HG02610 (cell line): Measurements from ENCODE around the gene PCED1A.
A peak's percentile ranks its signal among the peaks of the same experiment; 100 is the strongest.

ENCODE experiments used
- ATAC-seq: cut with Tn5 transposase; IDR thresholded peaks from one replicate; pipeline ENCODE4 v1.9.1; 2021; ENCODE audit warnings: mild to moderate bottlenecking, moderate library complexity; ENCODE audit not compliant: unreplicated experiment

PCED1A gene

GRCh38 chr20:2866236-2866635, 25.8 kb upstream of the PCED1A start:
- no peak for ATAC-seq

GRCh38 chr20:2865630-2866029, 25.2 kb upstream of the PCED1A start:
- ATAC-seq: no peak

- no peak for ATAC-seq
Measured at GRCh38 chr20:2865101-2865500, 24.6 kb upstream of the PCED1A start.

GRCh38 chr20:2864626-2865025, 24.2 kb upstream of the PCED1A start:
- ATAC-seq: no peak

- no peak for ATAC-seq
Measured at GRCh38 chr20:2859330-2860121, 19.1 kb upstream of the PCED1A start.

GRCh38 chr20:2858591-2858990, 18.1 kb upstream of the PCED1A start:
- ATAC-seq: no peak

- no peak for ATAC-seq
Measured at GRCh38 chr20:2851086-2851485, 10.6 kb upstream of the PCED1A start.

GRCh38 chr20:2849529-2849928, 9.1 kb upstream of the PCED1A start:
- ATAC-seq: no peak

- ATAC-seq: no peak
Measured at GRCh38 chr20:2847802-2848201, 7.3 kb upstream of the PCED1A start.

GRCh38 chr20:2846698-2847097, 6.2 kb upstream of the PCED1A start:
- no peak for ATAC-seq

GRCh38 chr20:2845607-2846006, 5.2 kb upstream of the PCED1A start:
- ATAC-seq: no peak

GRCh38 chr20:2840967-2841531, 594 bp upstream of the PCED1A start:
- peak; percentile 24 for ATAC-seq

- ATAC-seq: no peak
Measured at GRCh38 chr20:2839732-2840137, 720 bp downstream of the PCED1A start.

GRCh38 chr20:2838847-2839671, 1.4 kb downstream of the PCED1A start:
- ATAC-seq: no peak

- ATAC-seq: no peak
Measured at GRCh38 chr20:2838170-2838797, 2.2 kb downstream of the PCED1A start.

GRCh38 chr20:2837221-2837960, 3.1 kb downstream of the PCED1A start:
- ATAC-seq: no peak

GRCh38 chr20:2836035-2836434, 4.4 kb downstream of the PCED1A start:
- no peak for ATAC-seq

GRCh38 chr20:2835331-2835796, 5.1 kb downstream of the PCED1A start:
- ATAC-seq: no peak

- ATAC-seq: no peak
Measured at GRCh38 chr20:2834401-2835110, 5.9 kb downstream of the PCED1A start.

GRCh38 chr20:2833761-2834160, 6.7 kb downstream of the PCED1A start:
- ATAC-seq: no peak
